HEK293 (cell line): ENCODE measurements around the gene CKMT1A.
A peak's percentile ranks its signal among the peaks of the same experiment; 100 is the strongest.
"Not testable (repeated sequence)": the region's sequence is repeated elsewhere in the genome, so short reads cannot be mapped to it uniquely, and the experiment has no call there.

Source experiments
- CTCF ChIA-PET: fragments of 350-600 bp; formaldehyde crosslinking; extraction: SDS; loops from one replicate; lab custom pipeline; 2021; ENCODE audit warnings: antibody characterized with exemption; lab: Yijun Ruan, JAX
- POLR2A ChIA-PET: fragments of 300-600 bp; formaldehyde crosslinking; extraction: SDS; loops from one replicate; lab custom pipeline; 2020; ENCODE audit warnings: antibody characterized with exemption, inconsistent platforms; lab: Yijun Ruan, JAX
- H3K27ac ChIP-seq: fragments of 200-500 bp; sonication (Bioruptor generic); 2 replicates; pipeline ENCODE4 v1.5.1; 2014; ENCODE audit warnings: low read depth, low read length, control low read depth, inconsistent platforms; ENCODE audit errors: extremely low read depth
- H3K36me3 ChIP-seq, 2 experiments: fragments of 200-500 bp in 1 of 2; sonication (Bioruptor generic) in 1 of 2; 1 replicate in 1 of 2; 2 replicates in 1 of 2; pipeline ENCODE4 v1.5.1; 2014 to 2017; ENCODE audit warnings: inconsistent platforms in 2 of 2, low read length in 2 of 2; ENCODE audit not compliant: control insufficient read depth in 2 of 2, insufficient read depth in 1 of 2
- H3K4me1 ChIP-seq: fragments of 200-500 bp; sonication (Bioruptor generic); 2 replicates; pipeline ENCODE4 v1.5.1; 2014; ENCODE audit warnings: mild to moderate bottlenecking, low read length, inconsistent platforms; ENCODE audit not compliant: control insufficient read depth, insufficient read depth
- H3K4me3 ChIP-seq: 2 replicates; pipeline ENCODE4 v1.5.1; 2011; ENCODE audit warnings: low read depth, mild to moderate bottlenecking, control low read depth, low read length, moderate library complexity
- H3K9me3 ChIP-seq: fragments of 200-500 bp; sonication (Bioruptor generic); 2 replicates; pipeline ENCODE4 v1.5.1; 2014; ENCODE audit warnings: low read depth, low read length, inconsistent platforms; ENCODE audit not compliant: control insufficient read depth, insufficient read depth
- OVOL3 ChIP-seq: fragments of 450-650 bp; formaldehyde crosslinking; IDR thresholded peaks from 2 replicates; pipeline ENCODE4 v1.5.1; 2016; ENCODE audit warnings: missing biosample characterization, missing genetic modification characterization
- PRDM1 ChIP-seq: fragments of 450-650 bp; formaldehyde crosslinking; IDR thresholded peaks from 2 replicates; pipeline ENCODE4; 2016; ENCODE audit warnings: missing biosample characterization, missing genetic modification characterization
- SCRT2 ChIP-seq: fragments of 450-650 bp; formaldehyde crosslinking; IDR thresholded peaks from 2 replicates; pipeline ENCODE4 v1.5.1; 2016; ENCODE audit warnings: missing biosample characterization, missing genetic modification characterization
- ZBTB17 ChIP-seq: fragments of 450-650 bp; formaldehyde crosslinking; IDR thresholded peaks from 2 replicates; pipeline ENCODE4 v1.5.1; 2016; ENCODE audit warnings: missing biosample characterization, missing genetic modification characterization
- ZBTB20 ChIP-seq: fragments of 450-650 bp; formaldehyde crosslinking; IDR thresholded peaks from 2 replicates; pipeline ENCODE4 v1.5.1; 2016; ENCODE audit warnings: missing biosample characterization, missing genetic modification characterization
- ZFP37 ChIP-seq: fragments of 450-650 bp; formaldehyde crosslinking; IDR thresholded peaks from 2 replicates; pipeline ENCODE4 v1.5.1; 2016; ENCODE audit warnings: missing biosample characterization, missing genetic modification characterization
- ZFP69B ChIP-seq: fragments of 450-650 bp; formaldehyde crosslinking; IDR thresholded peaks from 2 replicates; pipeline ENCODE4 v1.5.1; 2016; ENCODE audit warnings: missing biosample characterization, missing genetic modification characterization
- ZNF10 ChIP-seq: fragments of 450-650 bp; formaldehyde crosslinking; IDR thresholded peaks from 2 replicates; pipeline ENCODE4 v1.5.1; 2017; ENCODE audit warnings: missing biosample characterization, missing genetic modification characterization
- ZNF24 ChIP-seq: fragments of 450-650 bp; formaldehyde crosslinking; IDR thresholded peaks from 2 replicates; pipeline ENCODE4 v1.5.1; 2016; ENCODE audit warnings: missing biosample characterization, missing genetic modification characterization
- ZNF394 ChIP-seq: fragments of 450-650 bp; formaldehyde crosslinking; IDR thresholded peaks from 2 replicates; pipeline ENCODE4 v1.5.1; 2016; ENCODE audit warnings: missing biosample characterization, missing genetic modification characterization, mild to moderate bottlenecking, moderate library complexity, borderline replicate concordance
- ZNF560 ChIP-seq: fragments of 450-650 bp; formaldehyde crosslinking; IDR thresholded peaks from 2 replicates; pipeline ENCODE4 v1.5.1; 2017; ENCODE audit warnings: missing biosample characterization, missing genetic modification characterization, borderline replicate concordance
- ZNF654 ChIP-seq: fragments of 450-650 bp; formaldehyde crosslinking; IDR thresholded peaks from 2 replicates; pipeline ENCODE4 v1.5.1; 2016; ENCODE audit warnings: low read depth, missing biosample characterization, missing genetic modification characterization
- ZNF701 ChIP-seq: fragments of 450-650 bp; formaldehyde crosslinking; IDR thresholded peaks from 2 replicates; pipeline ENCODE4 v1.5.1; 2016; ENCODE audit warnings: missing biosample characterization, missing genetic modification characterization
- ZNF76 ChIP-seq: fragments of 450-650 bp; formaldehyde crosslinking; IDR thresholded peaks from 2 replicates; pipeline ENCODE4; 2016; ENCODE audit warnings: low read depth, missing biosample characterization, missing genetic modification characterization, borderline replicate concordance
- ZNF768 ChIP-seq: fragments of 450-650 bp; formaldehyde crosslinking; IDR thresholded peaks from 2 replicates; pipeline ENCODE4 v1.5.1; 2018; ENCODE audit warnings: missing biosample characterization, mild to moderate bottlenecking, missing genetic modification characterization
- TF ChIP-seq, protein P1 (sequence below): fragments of 450-650 bp; formaldehyde crosslinking; IDR thresholded peaks from 2 replicates; pipeline ENCODE4 v1.5.1; 2016; ENCODE audit warnings: missing biosample characterization, missing genetic modification characterization
- TF ChIP-seq, protein P2 (sequence below): fragments of 450-650 bp; formaldehyde crosslinking; IDR thresholded peaks from 2 replicates; pipeline ENCODE4 v1.5.1; 2016; ENCODE audit warnings: missing biosample characterization, missing genetic modification characterization, low read depth

Gene CKMT1A

DNA sequence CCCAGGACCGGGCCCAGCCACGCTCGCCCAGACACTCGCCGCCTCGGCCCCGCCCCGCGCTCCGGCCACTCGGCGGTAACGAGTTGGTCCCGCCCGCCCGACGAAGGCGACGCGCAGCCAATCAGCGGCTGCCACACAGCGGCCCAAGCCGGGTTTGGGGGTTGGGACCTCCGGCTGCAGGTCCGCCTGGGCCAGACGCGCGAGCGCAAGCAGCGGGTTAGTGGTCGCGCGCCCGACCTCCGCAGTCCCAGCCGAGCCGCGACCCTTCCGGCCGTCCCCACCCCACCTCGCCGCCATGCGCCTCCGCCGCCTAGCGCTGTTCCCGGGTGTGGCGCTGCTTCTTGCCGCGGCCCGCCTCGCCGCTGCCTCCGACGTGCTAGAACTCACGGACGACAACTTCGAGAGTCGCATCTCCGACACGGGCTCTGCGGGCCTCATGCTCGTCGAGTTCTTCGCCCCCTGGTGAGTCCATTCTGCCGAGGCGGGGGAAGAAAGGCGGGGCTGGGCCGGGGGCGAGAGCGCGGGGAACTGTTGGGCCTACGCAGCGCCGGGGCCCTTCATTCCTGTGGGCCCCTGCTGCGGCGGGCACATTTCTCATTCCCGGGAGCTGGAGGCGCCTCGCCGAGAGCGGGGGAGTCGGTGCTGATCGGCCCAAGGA, 52.7 kb downstream of the CKMT1A start, which contains the start of gene PDIA3 (continued):
- TF ChIP-seq ZFP37 (tag by site-specific recombination), result 0 out of 2 replicates have a peak, but pooled peaks have one; percentile 36
- TF ChIP-seq SCRT2 (tag by site-specific recombination), result peak; percentile 48; the same call in 1 of the 2 replicates

DNA sequence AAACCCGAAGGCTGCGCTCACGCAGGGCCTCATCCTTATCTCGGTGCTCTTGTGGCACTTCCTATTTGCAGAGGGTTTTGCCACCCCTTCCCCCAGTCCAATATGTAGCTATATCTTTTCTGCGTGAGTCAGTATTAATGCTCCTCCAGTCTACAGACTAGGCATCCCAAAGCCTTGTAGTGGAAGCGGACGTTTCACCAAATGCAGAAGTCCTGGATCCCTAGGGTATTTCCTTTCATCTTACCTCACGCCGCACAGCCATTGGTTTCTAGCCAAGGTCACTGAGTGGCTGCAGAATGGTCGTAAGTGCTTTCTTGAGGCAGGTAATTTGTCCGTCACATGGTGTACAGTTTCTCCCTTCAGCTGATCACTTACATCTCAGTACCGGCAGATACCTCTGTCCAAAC, 53.2 kb downstream of the CKMT1A start:
- POLR2A ChIA-PET, result interaction anchor here (0.6 to 0.9 kb wide), 2 partner anchors 23 to 236 kb away, joined by 3 to 4 read pairs; no protein-coding TSS in a partner anchor
- TF ChIP-seq ZNF10 (tag by site-specific recombination) (0 out of 2 replicates have a peak, but pooled peaks have one; percentile 43), ZFP69B (tag by site-specific recombination) (0 out of 2 replicates have a peak, but pooled peaks have one; percentile 5), ZNF394 (0 out of 2 replicates have a peak, but pooled peaks have one; percentile 17), PRDM1 (tag by site-specific recombination) (peak; percentile 57), ZBTB20 (tag by site-specific recombination) (peak; percentile 13; the same call in 1 of the 2 replicates), ZBTB17 (peak; percentile 87)
- TF ChIP-seq, protein P1, sequence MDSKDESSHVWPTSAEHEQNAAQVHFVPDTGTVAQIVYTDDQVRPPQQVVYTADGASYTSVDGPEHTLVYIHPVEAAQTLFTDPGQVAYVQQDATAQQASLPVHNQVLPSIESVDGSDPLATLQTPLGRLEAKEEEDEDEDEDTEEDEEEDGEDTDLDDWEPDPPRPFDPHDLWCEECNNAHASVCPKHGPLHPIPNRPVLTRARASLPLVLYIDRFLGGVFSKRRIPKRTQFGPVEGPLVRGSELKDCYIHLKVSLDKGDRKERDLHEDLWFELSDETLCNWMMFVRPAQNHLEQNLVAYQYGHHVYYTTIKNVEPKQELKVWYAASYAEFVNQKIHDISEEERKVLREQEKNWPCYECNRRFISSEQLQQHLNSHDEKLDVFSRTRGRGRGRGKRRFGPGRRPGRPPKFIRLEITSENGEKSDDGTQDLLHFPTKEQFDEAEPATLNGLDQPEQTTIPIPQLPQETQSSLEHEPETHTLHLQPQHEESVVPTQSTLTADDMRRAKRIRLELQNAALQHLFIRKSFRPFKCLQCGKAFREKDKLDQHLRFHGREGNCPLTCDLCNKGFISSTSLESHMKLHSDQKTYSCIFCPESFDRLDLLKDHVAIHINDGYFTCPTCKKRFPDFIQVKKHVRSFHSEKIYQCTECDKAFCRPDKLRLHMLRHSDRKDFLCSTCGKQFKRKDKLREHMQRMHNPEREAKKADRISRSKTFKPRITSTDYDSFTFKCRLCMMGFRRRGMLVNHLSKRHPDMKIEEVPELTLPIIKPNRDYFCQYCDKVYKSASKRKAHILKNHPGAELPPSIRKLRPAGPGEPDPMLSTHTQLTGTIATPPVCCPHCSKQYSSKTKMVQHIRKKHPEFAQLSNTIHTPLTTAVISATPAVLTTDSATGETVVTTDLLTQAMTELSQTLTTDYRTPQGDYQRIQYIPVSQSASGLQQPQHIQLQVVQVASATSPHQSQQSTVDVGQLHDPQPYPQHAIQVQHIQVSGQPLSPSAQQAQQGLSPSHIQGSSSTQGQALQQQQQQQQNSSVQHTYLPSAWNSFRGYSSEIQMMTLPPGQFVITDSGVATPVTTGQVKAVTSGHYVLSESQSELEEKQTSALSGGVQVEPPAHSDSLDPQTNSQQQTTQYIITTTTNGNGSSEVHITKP (tag by site-specific recombination), result peak; percentile 20
- Histone ChIP-seq H3K36me3 (peaks cover 0 to 11% of the 10 kb centered on the region in 2 experiments; a peak in 2 of 3 replicates), H3K4me3 (peak overlapping the region; percentile 65), H3K27ac (peak overlapping the region; percentile 79)
- H3K9me3 ChIP-seq, H3K4me1 ChIP-seq, CTCF ChIA-PET: not testable (repeated sequence)

DNA sequence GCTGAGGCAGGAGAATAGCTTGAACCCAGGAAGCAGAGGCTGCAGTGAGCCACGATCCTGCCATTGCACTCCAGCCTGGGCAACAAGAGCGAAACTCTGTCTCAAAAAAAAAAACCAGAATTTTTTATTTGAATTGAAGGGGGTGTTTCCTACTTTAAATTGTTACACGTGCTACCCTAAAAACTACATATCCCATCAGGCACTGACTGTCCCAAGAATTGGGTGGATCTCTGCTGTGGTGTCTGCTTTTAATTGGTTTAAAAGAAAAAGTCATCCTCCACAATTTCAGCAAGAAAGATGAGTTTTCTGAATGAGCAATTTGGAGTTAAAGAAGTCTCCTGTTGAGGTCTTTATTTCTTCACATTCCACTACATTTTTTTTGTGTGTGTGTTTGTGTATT, 54.7 kb downstream of the CKMT1A start:
- H3K36me3 ChIP-seq, result peaks cover 0 to 26% of the 10 kb centered on the region in 2 experiments; a peak in 2 of 3 replicates
- ChIA-PET CTCF (no interaction called here), POLR2A (interaction anchor here (1.1 kb wide), 1 partner anchor 9 kb away, joined by 7 read pairs; no protein-coding TSS in a partner anchor)
- no peak overlapping the region for H3K27ac ChIP-seq
- TF ChIP-seq ZNF76 (tag by site-specific recombination) (no peak), OVOL3 (no peak), ZNF654 (tag by site-specific recombination) (no peak), ZNF24 (tag by site-specific recombination) (no peak), ZNF701 (tag by site-specific recombination) (no peak), ZNF560 (tag by site-specific recombination) (no peak), ZNF768 (tag by site-specific recombination) (no peak)
- TF ChIP-seq, protein P2, sequence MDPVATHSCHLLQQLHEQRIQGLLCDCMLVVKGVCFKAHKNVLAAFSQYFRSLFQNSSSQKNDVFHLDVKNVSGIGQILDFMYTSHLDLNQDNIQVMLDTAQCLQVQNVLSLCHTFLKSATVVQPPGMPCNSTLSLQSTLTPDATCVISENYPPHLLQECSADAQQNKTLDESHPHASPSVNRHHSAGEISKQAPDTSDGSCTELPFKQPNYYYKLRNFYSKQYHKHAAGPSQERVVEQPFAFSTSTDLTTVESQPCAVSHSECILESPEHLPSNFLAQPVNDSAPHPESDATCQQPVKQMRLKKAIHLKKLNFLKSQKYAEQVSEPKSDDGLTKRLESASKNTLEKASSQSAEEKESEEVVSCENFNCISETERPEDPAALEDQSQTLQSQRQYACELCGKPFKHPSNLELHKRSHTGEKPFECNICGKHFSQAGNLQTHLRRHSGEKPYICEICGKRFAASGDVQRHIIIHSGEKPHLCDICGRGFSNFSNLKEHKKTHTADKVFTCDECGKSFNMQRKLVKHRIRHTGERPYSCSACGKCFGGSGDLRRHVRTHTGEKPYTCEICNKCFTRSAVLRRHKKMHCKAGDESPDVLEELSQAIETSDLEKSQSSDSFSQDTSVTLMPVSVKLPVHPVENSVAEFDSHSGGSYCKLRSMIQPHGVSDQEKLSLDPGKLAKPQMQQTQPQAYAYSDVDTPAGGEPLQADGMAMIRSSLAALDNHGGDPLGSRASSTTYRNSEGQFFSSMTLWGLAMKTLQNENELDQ (tag by site-specific recombination), result no peak
- H3K4me3 ChIP-seq, result no peak overlapping the region
- peaks cover 8% of the 10 kb centered on the region for H3K4me1 ChIP-seq
- no peaks in the 10 kb centered on the region for H3K9me3 ChIP-seq
